Astrocyte (in vitro differentiated cells and primary cell): ENCODE measurements around the gene LPO. TPM values are rescaled to one million over a fixed set of nuclear protein-coding genes. Genes with fewer than 3 reads are reported as not detected.

Experiments used
- DNase-seq: peaks from one replicate; pipeline ENCODE4 v3.0.0-alpha.2; 2010; ENCODE audit warnings: low read depth
- FAIRE-seq: peaks from 2 replicates; lab custom pipeline; 2011; peaks lifted over from hg19 to GRCh38; lab: Jason Lieb, UNC
- H2AFZ ChIP-seq: 2 replicates; pipeline ENCODE4 v1.6.0; 2012; ENCODE audit warnings: low read depth, low read length, inconsistent platforms
- H3K27ac ChIP-seq: 2 replicates; pipeline ENCODE4 v1.5.1; 2011; ENCODE audit warnings: low read depth, low read length, inconsistent platforms
- H3K27me3 ChIP-seq: 2 replicates; pipeline ENCODE4 v1.6.0; 2011; ENCODE audit warnings: low read length, inconsistent platforms; ENCODE audit not compliant: insufficient read depth
- H3K36me3 ChIP-seq: 2 replicates; pipeline ENCODE4 v1.5.1; 2011; ENCODE audit warnings: low read length, inconsistent platforms; ENCODE audit not compliant: insufficient read depth
- H3K4me1 ChIP-seq: 2 replicates; pipeline ENCODE4 v1.5.1; 2011; ENCODE audit warnings: low read length, inconsistent platforms; ENCODE audit not compliant: insufficient read depth
- H3K4me2 ChIP-seq: 2 replicates; pipeline ENCODE4 v1.6.0; 2012; ENCODE audit warnings: low read length, inconsistent platforms
- H3K4me3 ChIP-seq: 2 replicates; pipeline ENCODE4 v1.5.1; 2011; ENCODE audit warnings: low read depth, mild to moderate bottlenecking, low read length, inconsistent platforms; ENCODE audit not compliant: insufficient read depth
- H3K79me2 ChIP-seq: 2 replicates; pipeline ENCODE4 v1.6.0; 2012; ENCODE audit warnings: mild to moderate bottlenecking, low read length, inconsistent platforms; ENCODE audit not compliant: insufficient read depth
- H3K9ac ChIP-seq: 2 replicates; pipeline ENCODE4 v1.6.0; 2012; ENCODE audit warnings: mild to moderate bottlenecking, low read length, inconsistent platforms
- H3K9me3 ChIP-seq: 2 replicates; pipeline ENCODE4 v1.5.1; 2012; ENCODE audit warnings: low read depth, mild to moderate bottlenecking, low read length, inconsistent platforms; ENCODE audit not compliant: insufficient read depth
- H4K20me1 ChIP-seq: 2 replicates; pipeline ENCODE4 v1.6.0; 2012; ENCODE audit warnings: low read length, inconsistent platforms; ENCODE audit not compliant: insufficient read depth
- H3K27ac Mint-ChIP-seq: one replicate; pipeline ENCODE4 v1.8.0; 2021; ENCODE audit warnings: mild to moderate bottlenecking, mixed read lengths; ENCODE audit not compliant: unreplicated experiment
- H3K27me3 Mint-ChIP-seq: one replicate; pipeline ENCODE4 v1.8.0; 2021; ENCODE audit warnings: low read depth, mixed read lengths; ENCODE audit not compliant: unreplicated experiment
- H3K36me3 Mint-ChIP-seq: one replicate; pipeline ENCODE4 v1.8.0; 2021; ENCODE audit warnings: low read depth, mixed read lengths; ENCODE audit not compliant: unreplicated experiment
- H3K4me1 Mint-ChIP-seq: one replicate; pipeline ENCODE4 v1.8.0; 2021; ENCODE audit warnings: low read depth, mixed read lengths; ENCODE audit not compliant: unreplicated experiment
- H3K4me3 Mint-ChIP-seq: one replicate; pipeline ENCODE4 v1.8.0; 2021; ENCODE audit warnings: mild to moderate bottlenecking, moderate library complexity, mixed read lengths; ENCODE audit not compliant: unreplicated experiment
- H3K9me3 Mint-ChIP-seq: one replicate; pipeline ENCODE4 v1.8.0; 2021; ENCODE audit warnings: mild to moderate bottlenecking, mixed read lengths; ENCODE audit not compliant: unreplicated experiment
- EZH2 ChIP-seq: IDR thresholded peaks from 2 replicates; pipeline ENCODE4 v1.6.1; 2012; ENCODE audit warnings: mild to moderate bottlenecking, low read length, inconsistent platforms; ENCODE audit not compliant: insufficient read depth
- total RNA-seq: library from RNA; stranded (reverse); gene quantifications from 2 replicates; pipeline ENCODE4 v1.2.1, GENCODE V29; 2021
- TF ChIP-seq, protein P1 (sequence below): IDR thresholded peaks from 2 replicates; pipeline ENCODE4 v1.5.1; 2011; ENCODE audit warnings: low read depth, mild to moderate bottlenecking, inconsistent platforms, low read length, moderate library complexity; ENCODE audit not compliant: insufficient read depth

The LPO gene
- total RNA-seq, 1 donor from 2014 or later: not detected

DNA sequence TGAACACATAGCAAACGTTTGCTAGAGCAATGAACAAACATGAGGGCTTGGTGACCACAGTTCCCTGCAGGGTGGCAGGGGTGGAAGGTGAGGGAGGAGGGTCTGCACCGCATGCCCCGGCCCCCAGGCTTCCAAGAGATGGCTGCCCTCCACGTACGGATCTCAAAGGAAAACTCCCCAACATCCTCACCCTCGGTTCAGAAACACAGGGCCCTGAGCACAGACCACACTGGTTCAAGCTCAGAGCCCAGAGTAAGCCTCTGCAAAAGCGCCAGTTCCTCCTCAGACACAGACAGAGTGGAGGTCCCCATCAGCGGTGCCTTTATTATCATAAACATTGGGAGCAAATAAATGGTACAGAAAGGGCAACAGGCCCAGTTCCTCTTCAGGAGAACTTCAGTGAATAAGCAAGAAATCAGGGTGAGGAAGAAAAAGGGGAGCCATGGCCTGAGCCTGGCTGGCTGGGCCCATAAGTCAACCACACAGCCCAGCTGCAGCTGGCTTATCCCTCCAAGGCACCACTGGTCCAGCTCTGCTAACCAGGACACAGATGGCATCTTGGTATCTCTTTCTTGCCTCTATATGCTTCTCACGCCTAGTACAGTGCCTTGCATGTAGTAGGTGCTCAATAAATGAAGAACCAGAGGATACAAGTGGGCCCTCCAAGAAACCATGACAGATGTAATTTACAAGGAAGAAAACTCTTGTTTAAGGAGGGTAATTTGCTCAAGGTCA, 31.3 kb downstream of the LPO start:
- Histone ChIP-seq H3K9ac (no peak overlapping the region), H3K9me3 (no peaks in the 10 kb centered on the region), H3K4me3 (no peak overlapping the region), H3K36me3 (no peaks in the 10 kb centered on the region), H3K27ac (no peak overlapping the region), H2AFZ (no peak overlapping the region), H3K4me1 (no peaks in the 10 kb centered on the region), H4K20me1 (no peaks in the 10 kb centered on the region), H3K4me2 (no peak overlapping the region), H3K27me3 (peaks cover 4% of the 10 kb centered on the region), H3K79me2 (no peaks in the 10 kb centered on the region)
- H3K4me3 Mint-ChIP-seq: no peak overlapping the region
- DNase-seq (no peak), FAIRE-seq (no peak)
- H3K27me3 Mint-ChIP-seq: peaks cover 70% of the 10 kb centered on the region
- no peak overlapping the region for H3K27ac Mint-ChIP-seq
- H3K36me3 Mint-ChIP-seq: no peaks in the 10 kb centered on the region
- H3K4me1 Mint-ChIP-seq: no peaks in the 10 kb centered on the region
- H3K9me3 Mint-ChIP-seq: peaks cover 3% of the 10 kb centered on the region
- TF ChIP-seq EZH2: no peak
- TF ChIP-seq, protein P1, sequence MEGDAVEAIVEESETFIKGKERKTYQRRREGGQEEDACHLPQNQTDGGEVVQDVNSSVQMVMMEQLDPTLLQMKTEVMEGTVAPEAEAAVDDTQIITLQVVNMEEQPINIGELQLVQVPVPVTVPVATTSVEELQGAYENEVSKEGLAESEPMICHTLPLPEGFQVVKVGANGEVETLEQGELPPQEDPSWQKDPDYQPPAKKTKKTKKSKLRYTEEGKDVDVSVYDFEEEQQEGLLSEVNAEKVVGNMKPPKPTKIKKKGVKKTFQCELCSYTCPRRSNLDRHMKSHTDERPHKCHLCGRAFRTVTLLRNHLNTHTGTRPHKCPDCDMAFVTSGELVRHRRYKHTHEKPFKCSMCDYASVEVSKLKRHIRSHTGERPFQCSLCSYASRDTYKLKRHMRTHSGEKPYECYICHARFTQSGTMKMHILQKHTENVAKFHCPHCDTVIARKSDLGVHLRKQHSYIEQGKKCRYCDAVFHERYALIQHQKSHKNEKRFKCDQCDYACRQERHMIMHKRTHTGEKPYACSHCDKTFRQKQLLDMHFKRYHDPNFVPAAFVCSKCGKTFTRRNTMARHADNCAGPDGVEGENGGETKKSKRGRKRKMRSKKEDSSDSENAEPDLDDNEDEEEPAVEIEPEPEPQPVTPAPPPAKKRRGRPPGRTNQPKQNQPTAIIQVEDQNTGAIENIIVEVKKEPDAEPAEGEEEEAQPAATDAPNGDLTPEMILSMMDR: no peak

DNA sequence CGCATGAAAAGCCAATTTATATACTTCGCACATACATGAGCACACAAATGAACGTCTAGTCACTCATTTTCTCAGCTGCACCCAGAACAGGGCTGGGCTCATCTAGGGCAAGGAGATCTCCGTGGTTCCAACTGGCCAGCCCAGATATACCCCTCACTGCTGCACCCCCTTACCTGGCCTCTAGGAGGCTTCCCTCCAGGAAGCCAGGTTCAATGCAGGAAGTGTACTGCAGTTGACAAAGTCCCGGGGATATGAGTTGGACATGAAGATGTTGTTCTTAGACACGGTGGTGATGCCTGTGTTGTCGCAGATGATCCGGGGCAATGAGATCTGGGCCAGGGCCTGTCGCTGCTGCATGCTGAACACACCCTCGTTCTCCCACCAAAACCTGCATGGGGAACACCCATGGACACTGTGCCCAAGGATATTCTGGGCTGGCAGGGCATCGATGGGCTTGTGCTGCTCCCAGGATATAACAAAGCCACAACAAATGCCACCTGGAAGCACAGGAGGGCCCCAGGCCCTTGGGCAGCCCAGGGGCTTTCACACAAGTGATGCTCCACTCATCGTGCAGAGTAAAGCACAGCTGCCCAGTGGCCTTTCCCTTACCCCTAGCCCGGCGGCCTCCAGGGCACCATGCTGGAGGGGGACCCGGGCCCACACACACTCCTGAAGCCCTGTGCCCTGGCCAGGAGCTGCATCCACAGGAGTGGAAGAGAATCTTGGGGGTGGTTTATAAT, 32.3 kb downstream of the LPO start:
- Histone ChIP-seq H3K4me3 (no peak overlapping the region), H3K9ac (no peak overlapping the region), H3K4me2 (no peak overlapping the region), H3K27me3 (peaks cover 4% of the 10 kb centered on the region), H3K27ac (no peak overlapping the region), H3K4me1 (no peaks in the 10 kb centered on the region), H4K20me1 (no peaks in the 10 kb centered on the region), H3K36me3 (no peaks in the 10 kb centered on the region), H3K79me2 (no peaks in the 10 kb centered on the region), H3K9me3 (no peaks in the 10 kb centered on the region), H2AFZ (no peak overlapping the region)
- no peak for DNase-seq
- TF ChIP-seq, protein P1: no peak
- TF ChIP-seq EZH2: no peak
- Mint-ChIP-seq H3K4me1 (no peaks in the 10 kb centered on the region), H3K9me3 (peaks cover 1% of the 10 kb centered on the region), H3K27ac (no peak overlapping the region), H3K27me3 (peaks cover 64% of the 10 kb centered on the region), H3K36me3 (no peaks in the 10 kb centered on the region), H3K4me3 (no peak overlapping the region)
- FAIRE-seq: no peak
